A673 (cell line): Measurements from ENCODE around the gene PDE6D.

ENCODE experiments used
- CTCF ChIP-seq: fragments of 300-800, 200-600 bp; sonication (generic); conservative IDR thresholded peaks from 2 replicates; pipeline ENCODE4 v1.5.1; 2017; ENCODE audit warnings: low read depth, mild to moderate bottlenecking, antibody characterized with exemption, low read length, moderate library complexity, mixed read lengths
- EZH2 ChIP-seq: fragments of 200-600 bp; sonication (generic); IDR thresholded peaks from 2 replicates; pipeline ENCODE4 v1.6.1; 2017; ENCODE audit warnings: borderline replicate concordance, low read depth, mild to moderate bottlenecking, mixed read lengths, antibody characterized with exemption, low read length; ENCODE audit not compliant: poor library complexity, severe bottlenecking

GRCh38 chr2:231743376-231744116, 37.5 kb downstream of the PDE6D start:
- TF ChIP-seq CTCF (no peak), EZH2 (no peak)
